OCI-LY7 (cell line): ENCODE data around the gene EYS.

ENCODE experiments used
- EZH2phosphoT487 ChIP-seq: fragments of 200-600 bp; sonication (generic); IDR thresholded peaks from 2 replicates; pipeline ENCODE4 v1.6.1; 2018; ENCODE audit warnings: low read depth, borderline replicate concordance, mild to moderate bottlenecking, mixed run types, antibody characterized with exemption, low read length, moderate library complexity, mixed read lengths
- TF ChIP-seq, protein P1 (sequence below): fragments of 200-600 bp; sonication (generic); conservative IDR thresholded peaks from 2 replicates; pipeline ENCODE4 v1.5.1; 2014; ENCODE audit warnings: mild to moderate bottlenecking, antibody characterized with exemption, low read length, moderate library complexity, mixed read lengths

DNA sequence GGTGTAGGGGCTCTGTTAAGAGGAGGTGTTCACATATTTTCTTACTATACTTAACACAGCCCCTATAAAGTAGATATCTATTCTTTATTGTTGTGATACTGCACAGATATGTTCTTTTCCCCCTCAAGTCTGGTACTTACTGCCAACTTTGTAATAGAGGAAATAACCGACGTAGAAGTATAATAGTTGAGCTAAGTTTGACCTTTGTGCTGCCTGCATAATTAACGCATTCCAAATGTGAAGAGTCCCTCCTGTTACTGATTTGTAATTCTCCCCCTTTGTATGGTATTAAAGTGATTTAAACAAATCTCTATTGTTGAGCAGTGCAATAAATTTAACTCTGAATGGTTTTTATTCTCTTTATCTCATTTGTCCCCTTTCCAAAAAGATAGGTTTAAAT lies 2032.4 kb downstream of the EYS start:
- TF ChIP-seq, protein P1, sequence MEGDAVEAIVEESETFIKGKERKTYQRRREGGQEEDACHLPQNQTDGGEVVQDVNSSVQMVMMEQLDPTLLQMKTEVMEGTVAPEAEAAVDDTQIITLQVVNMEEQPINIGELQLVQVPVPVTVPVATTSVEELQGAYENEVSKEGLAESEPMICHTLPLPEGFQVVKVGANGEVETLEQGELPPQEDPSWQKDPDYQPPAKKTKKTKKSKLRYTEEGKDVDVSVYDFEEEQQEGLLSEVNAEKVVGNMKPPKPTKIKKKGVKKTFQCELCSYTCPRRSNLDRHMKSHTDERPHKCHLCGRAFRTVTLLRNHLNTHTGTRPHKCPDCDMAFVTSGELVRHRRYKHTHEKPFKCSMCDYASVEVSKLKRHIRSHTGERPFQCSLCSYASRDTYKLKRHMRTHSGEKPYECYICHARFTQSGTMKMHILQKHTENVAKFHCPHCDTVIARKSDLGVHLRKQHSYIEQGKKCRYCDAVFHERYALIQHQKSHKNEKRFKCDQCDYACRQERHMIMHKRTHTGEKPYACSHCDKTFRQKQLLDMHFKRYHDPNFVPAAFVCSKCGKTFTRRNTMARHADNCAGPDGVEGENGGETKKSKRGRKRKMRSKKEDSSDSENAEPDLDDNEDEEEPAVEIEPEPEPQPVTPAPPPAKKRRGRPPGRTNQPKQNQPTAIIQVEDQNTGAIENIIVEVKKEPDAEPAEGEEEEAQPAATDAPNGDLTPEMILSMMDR, result no peak
- no peak for TF ChIP-seq EZH2phosphoT487
